ENCODE results near the gene TPRN. TPM values are rescaled to one million over a fixed set of nuclear protein-coding genes. Genes with fewer than 3 reads are reported as not detected.

Gene TPRN
- total RNA-seq, 1 donor from 2014 or later, result 19.8 TPM

- no peaks in the 10 kb centered on the region for H3K36me3 Mint-ChIP-seq (ENCODE audit: unreplicated experiment)
- peak overlapping the region; percentile 50 for H3K27ac Mint-ChIP-seq (ENCODE audit: unreplicated experiment)
- no peak for DNase-seq (ENCODE audit: extremely low spot score, unreplicated experiment)
- H3K4me3 Mint-ChIP-seq (ENCODE audit: unreplicated experiment), result peak overlapping the region; percentile 82
- no peak for TF ChIP-seq CTCF (IDR thresholded peaks at IDR 0.05)
- H3K9me3 Mint-ChIP-seq (ENCODE audit: unreplicated experiment), result no peaks in the 10 kb centered on the region
- H3K27me3 Mint-ChIP-seq (ENCODE audit: unreplicated experiment), result no peaks in the 10 kb centered on the region
- peaks cover 43% of the 10 kb centered on the region for H3K4me1 Mint-ChIP-seq (ENCODE audit: unreplicated experiment)
Observed at GRCh38 chr9:137199411-137200121, 975 bp downstream of the TPRN start.

GRCh38 chr9:137198902-137199283 is 1.6 kb downstream of the TPRN start:
- H3K9me3 Mint-ChIP-seq (ENCODE audit: unreplicated experiment), result no peaks in the 10 kb centered on the region
- no peak overlapping the region for H3K27ac Mint-ChIP-seq (ENCODE audit: unreplicated experiment)
- no peaks in the 10 kb centered on the region for H3K27me3 Mint-ChIP-seq (ENCODE audit: unreplicated experiment)
- TF ChIP-seq CTCF (IDR thresholded peaks at IDR 0.05), result no peak
- DNase-seq (ENCODE audit: extremely low spot score, unreplicated experiment), result no peak
- H3K4me3 Mint-ChIP-seq (ENCODE audit: unreplicated experiment), result peak overlapping the region; percentile 82
- H3K36me3 Mint-ChIP-seq (ENCODE audit: unreplicated experiment), result no peaks in the 10 kb centered on the region
- H3K4me1 Mint-ChIP-seq (ENCODE audit: unreplicated experiment), result peaks cover 39% of the 10 kb centered on the region

- TF ChIP-seq CTCF (IDR thresholded peaks at IDR 0.05), result no peak
- Mint-ChIP-seq H3K27ac (ENCODE audit: unreplicated experiment) (no peak overlapping the region), H3K9me3 (ENCODE audit: unreplicated experiment) (no peaks in the 10 kb centered on the region), H3K4me1 (ENCODE audit: unreplicated experiment) (peaks cover 41% of the 10 kb centered on the region), H3K27me3 (ENCODE audit: unreplicated experiment) (no peaks in the 10 kb centered on the region), H3K36me3 (ENCODE audit: unreplicated experiment) (no peaks in the 10 kb centered on the region), H3K4me3 (ENCODE audit: unreplicated experiment) (peak overlapping the region; percentile 26)
- no peak for DNase-seq (ENCODE audit: extremely low spot score, unreplicated experiment)
Observed at GRCh38 chr9:137198051-137198901, 2.3 kb downstream of the TPRN start.

GRCh38 chr9:137195525-137196220 is 4.9 kb downstream of the TPRN start:
- H3K4me3 Mint-ChIP-seq (ENCODE audit: unreplicated experiment), result no peak overlapping the region
- peaks cover 5% of the 10 kb centered on the region for H3K36me3 Mint-ChIP-seq (ENCODE audit: unreplicated experiment)
- no peaks in the 10 kb centered on the region for H3K9me3 Mint-ChIP-seq (ENCODE audit: unreplicated experiment)
- H3K27ac Mint-ChIP-seq (ENCODE audit: unreplicated experiment), result peak overlapping the region; percentile 15
- DNase-seq (ENCODE audit: extremely low spot score, unreplicated experiment), result no peak
- peaks cover 22% of the 10 kb centered on the region for H3K4me1 Mint-ChIP-seq (ENCODE audit: unreplicated experiment)
- TF ChIP-seq CTCF (IDR thresholded peaks at IDR 0.05), result no peak
- H3K27me3 Mint-ChIP-seq (ENCODE audit: unreplicated experiment), result no peaks in the 10 kb centered on the region

Measured in osteocyte (in vitro differentiated cells).